AG04450 (cell line): ENCODE measurements around the gene ZNF516. TPM values are rescaled to one million over a fixed set of nuclear protein-coding genes. Genes with fewer than 3 reads are reported as not detected.

Experiments used
- CTCF ChIA-PET: fragments of 300-600, 350-600 bp; formaldehyde crosslinking; extraction: SDS; loops from one replicate; lab custom pipeline; 2022; ENCODE audit warnings: antibody characterized with exemption, inconsistent platforms; lab: Charles Lee
- POLR2A ChIA-PET: fragments of 350-600 bp; formaldehyde crosslinking; extraction: SDS; loops from one replicate; lab custom pipeline; 2021; ENCODE audit warnings: antibody characterized with exemption, inconsistent platforms; lab: Yijun Ruan, JAX
- DNase-seq: peaks from one replicate; pipeline ENCODE4 v3.0.0-alpha.2; 2011; ENCODE audit warnings: low read depth, low spot score
- H3K27ac ChIP-seq: one replicate; pipeline ENCODE4 v1.5.1; 2012; ENCODE audit warnings: low read depth, low read length, control low read depth
- H3K27me3 ChIP-seq: one replicate; pipeline ENCODE4 v1.6.0; 2012; ENCODE audit warnings: low read length; ENCODE audit not compliant: control insufficient read depth, insufficient read depth
- H3K4me3 ChIP-seq: 2 replicates; pipeline ENCODE4 v1.5.1; 2011; ENCODE audit warnings: mild to moderate bottlenecking, low read depth, low read length, control low read depth
- H3K9me3 ChIP-seq: 2 replicates; pipeline ENCODE4 v1.5.1; 2012; ENCODE audit warnings: low read length; ENCODE audit not compliant: control insufficient read depth, insufficient read depth
- polyA plus RNA-seq: library from polyadenylated mRNA; depleted of rRNA; stranded (reverse); fragments of >200 nt; gene quantifications from 2 replicates; pipeline ENCODE4 v1.2.3, GENCODE V29; 2011
- TF ChIP-seq, protein P1 (sequence below): IDR thresholded peaks from 2 replicates; pipeline ENCODE4 v1.5.1; 2011; ENCODE audit warnings: low read depth, low read length, control low read depth, inconsistent platforms

The ZNF516 gene
- polyA plus RNA-seq, 1 experiment = 15.5 TPM

DNA sequence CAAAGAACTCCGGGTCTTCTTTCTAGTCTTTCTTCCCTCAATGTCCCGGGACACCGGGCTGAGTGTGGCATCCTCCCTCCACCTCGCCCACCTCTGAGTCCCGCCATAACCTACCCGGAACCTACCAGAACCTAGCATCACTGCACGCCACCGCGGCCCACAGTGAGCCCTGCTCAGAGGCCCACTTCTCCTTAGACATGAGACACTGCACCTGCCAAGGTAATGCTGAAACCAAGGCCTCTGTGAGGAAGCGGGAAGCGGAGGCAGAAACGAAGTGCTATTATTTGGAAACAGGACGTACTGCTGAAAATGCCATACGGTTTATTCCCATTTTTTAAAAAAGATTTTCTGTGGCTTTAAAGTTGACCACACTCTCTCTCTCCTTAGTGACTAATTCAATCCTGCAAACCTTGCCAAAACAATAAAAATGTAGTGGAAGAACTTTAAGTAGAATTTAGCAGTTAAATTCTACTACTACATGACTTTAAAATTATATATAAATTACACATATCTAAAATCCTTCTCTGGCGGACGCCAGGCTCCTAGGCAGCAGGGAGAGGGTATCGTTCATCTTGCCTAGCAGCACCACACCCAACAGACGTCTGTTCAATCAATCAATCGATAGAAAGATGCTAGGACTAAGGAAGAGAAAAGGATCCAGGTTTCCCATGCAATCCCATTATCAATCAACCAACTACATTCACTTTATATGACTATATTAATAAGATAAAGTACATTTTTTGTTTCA lies 82.0 kb downstream of the ZNF516 start:
- no peak for DNase-seq
- TF ChIP-seq, protein P1, sequence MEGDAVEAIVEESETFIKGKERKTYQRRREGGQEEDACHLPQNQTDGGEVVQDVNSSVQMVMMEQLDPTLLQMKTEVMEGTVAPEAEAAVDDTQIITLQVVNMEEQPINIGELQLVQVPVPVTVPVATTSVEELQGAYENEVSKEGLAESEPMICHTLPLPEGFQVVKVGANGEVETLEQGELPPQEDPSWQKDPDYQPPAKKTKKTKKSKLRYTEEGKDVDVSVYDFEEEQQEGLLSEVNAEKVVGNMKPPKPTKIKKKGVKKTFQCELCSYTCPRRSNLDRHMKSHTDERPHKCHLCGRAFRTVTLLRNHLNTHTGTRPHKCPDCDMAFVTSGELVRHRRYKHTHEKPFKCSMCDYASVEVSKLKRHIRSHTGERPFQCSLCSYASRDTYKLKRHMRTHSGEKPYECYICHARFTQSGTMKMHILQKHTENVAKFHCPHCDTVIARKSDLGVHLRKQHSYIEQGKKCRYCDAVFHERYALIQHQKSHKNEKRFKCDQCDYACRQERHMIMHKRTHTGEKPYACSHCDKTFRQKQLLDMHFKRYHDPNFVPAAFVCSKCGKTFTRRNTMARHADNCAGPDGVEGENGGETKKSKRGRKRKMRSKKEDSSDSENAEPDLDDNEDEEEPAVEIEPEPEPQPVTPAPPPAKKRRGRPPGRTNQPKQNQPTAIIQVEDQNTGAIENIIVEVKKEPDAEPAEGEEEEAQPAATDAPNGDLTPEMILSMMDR = no peak
- H3K4me3 ChIP-seq = no peak overlapping the region
- ChIA-PET CTCF (no interaction called here), POLR2A (no interaction called here)
- H3K27me3 ChIP-seq = no peaks in the 10 kb centered on the region
- no peak overlapping the region for H3K27ac ChIP-seq
- H3K9me3 ChIP-seq = no peaks in the 10 kb centered on the region

DNA sequence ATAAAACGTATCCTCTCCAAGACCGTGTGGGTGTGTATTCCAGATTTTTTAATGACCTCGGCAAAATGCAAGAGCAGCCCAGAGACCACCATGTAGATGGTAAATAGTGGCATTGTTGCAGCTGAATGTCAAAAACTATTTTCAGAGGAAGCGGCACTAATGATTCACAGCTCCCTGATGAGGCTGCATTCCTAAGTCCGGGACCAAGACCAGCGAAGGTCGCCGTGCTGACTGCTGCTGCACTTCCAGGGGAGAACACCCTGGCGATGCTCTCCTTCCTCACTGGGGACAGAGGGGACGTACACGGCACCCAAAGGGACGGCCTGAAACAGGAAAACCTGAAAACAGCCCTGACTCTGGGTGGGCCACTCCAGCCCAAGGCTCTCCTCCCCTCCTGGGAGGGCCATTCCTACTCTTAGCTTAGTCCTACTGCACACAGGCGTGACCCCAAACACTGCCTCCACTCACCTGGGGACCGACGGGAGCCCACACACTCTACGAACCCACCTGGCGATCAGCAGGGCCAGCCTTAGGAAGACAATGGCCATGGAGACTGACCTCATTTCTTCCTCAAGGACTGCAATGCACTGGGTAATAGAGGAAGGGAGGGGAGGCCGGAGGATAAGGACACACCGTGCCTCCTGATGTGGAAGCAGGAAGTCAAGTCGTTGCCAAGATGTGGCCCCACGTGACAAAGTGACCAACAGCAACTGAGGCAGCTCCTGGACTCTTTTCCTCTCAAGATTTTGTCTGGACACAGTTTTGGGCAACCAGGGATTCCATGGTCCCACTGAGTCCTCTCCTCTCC lies 82.8 kb downstream of the ZNF516 start:
- ChIA-PET POLR2A (no interaction called here), CTCF (no interaction called here)
- H3K4me3 ChIP-seq = no peak overlapping the region
- DNase-seq = no peak
- no peaks in the 10 kb centered on the region for H3K27me3 ChIP-seq
- H3K27ac ChIP-seq = no peak overlapping the region
- TF ChIP-seq, protein P1 = no peak
- no peaks in the 10 kb centered on the region for H3K9me3 ChIP-seq

DNA sequence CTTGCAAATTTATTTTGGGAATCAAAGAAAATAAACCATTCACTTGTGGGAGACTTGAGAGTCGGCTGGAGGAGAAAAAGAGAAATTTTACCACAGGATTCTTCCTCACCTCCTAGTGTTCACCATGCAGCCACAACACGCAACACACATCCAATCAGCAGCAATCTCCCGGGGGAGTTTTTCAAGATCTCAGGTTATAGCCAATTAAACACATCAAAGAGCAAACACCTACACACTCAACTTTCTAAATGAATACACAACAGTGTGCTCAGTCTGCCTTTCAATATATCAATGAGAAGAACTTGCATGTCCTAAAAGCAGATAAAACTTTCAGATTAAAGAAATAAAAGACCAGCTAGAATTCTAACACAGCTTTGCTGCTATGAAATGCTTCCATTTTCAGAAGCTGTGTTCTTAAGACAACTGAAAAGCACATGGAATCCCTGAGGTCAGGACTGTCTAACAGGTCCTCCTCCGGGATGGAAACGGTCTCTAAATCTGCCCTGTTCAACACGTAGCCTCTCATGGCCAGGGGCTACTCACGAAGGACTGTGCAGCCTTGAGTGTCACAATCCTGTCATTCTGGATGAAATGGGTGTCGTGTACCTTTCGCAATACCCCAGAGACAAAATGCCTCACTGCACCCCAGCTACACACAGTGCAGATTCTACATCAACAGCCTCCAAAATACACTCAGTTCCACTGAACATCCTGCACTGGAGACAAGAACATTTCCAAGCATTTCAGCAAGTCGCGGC lies 84.2 kb downstream of the ZNF516 start:
- TF ChIP-seq, protein P1 = no peak
- Histone ChIP-seq H3K9me3 (no peaks in the 10 kb centered on the region; the same call in 1 of the 2 replicates), H3K27ac (no peak overlapping the region), H3K4me3 (no peak overlapping the region), H3K27me3 (no peaks in the 10 kb centered on the region)
- CTCF ChIA-PET = interaction anchor here (3.7 kb wide), 1 partner anchor 12 kb away, joined by 34 read pairs; no protein-coding TSS in a partner anchor
- DNase-seq = no peak
- POLR2A ChIA-PET = no interaction called here

DNA sequence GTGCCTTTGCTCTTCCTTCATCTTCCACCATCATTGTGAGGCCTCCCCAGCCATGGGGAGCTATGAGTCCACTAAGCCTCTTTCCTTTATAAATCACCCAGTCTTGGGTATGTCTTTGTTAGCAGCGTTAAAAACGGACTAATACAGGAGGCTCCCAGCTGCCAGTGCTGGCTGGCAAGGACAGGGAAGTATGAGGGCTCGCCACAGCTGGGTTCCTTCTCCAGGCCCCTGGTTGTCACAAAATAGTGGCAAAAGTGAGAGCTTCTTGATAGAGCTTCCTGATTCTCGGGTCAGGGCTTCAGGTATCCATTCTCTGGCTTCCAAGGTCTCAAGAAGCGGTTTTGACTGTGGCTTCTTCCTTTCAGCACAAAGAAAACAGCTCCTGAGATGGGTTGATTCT lies 85.0 kb downstream of the ZNF516 start:
- CTCF ChIA-PET = interaction anchor here (1.2 to 3.7 kb wide), 3 partner anchors 11 to 393 kb away, joined by 4 to 34 read pairs (median 6); no protein-coding TSS in a partner anchor
- TF ChIP-seq, protein P1 = no peak
- H3K4me3 ChIP-seq = no peak overlapping the region
- DNase-seq = no peak
- no peak overlapping the region for H3K27ac ChIP-seq
- no peaks in the 10 kb centered on the region for H3K27me3 ChIP-seq
- POLR2A ChIA-PET = no interaction called here
- H3K9me3 ChIP-seq = no peaks in the 10 kb centered on the region; the same call in 1 of the 2 replicates
